WTC11 (cell line): ENCODE data around the gene PANK4. TPM values are rescaled to one million over a fixed set of nuclear protein-coding genes. Genes with fewer than 3 reads are reported as not detected.

ENCODE experiments used
- ATAC-seq: fragments of 200-7000 bp; cut with Tn5 transposase; 2 replicates; pipeline ENCODE4 v1.10.0; 2021; ENCODE audit warnings: mild to moderate bottlenecking, moderate library complexity
- CTCF ChIA-PET: fragments of 300-600 bp; sonication (Branson Sonifier 250); formaldehyde crosslinking; loops from one replicate; lab custom pipeline; 2021; ENCODE audit warnings: antibody characterized with exemption; lab: Charles Lee
- POLR2A ChIA-PET: fragments of 350-600 bp; sonication (Branson Sonifier 250); formaldehyde crosslinking; loops from one replicate; lab custom pipeline; 2021; ENCODE audit warnings: antibody characterized with exemption; lab: Charles Lee
- DNase-seq: peaks from one replicate; pipeline ENCODE4 v3.0.0; 2021; ENCODE audit warnings: low spot score
- H3K27ac Mint-ChIP-seq: 2 replicates; pipeline ENCODE4 v1.8.0; 2021; ENCODE audit warnings: mixed read lengths
- H3K27me3 Mint-ChIP-seq: 2 replicates; pipeline ENCODE4 v1.8.0; 2021; ENCODE audit warnings: low read depth, mild to moderate bottlenecking, moderate library complexity, mixed read lengths
- H3K36me3 Mint-ChIP-seq: 2 replicates; pipeline ENCODE4 v1.8.0; 2021; ENCODE audit warnings: mixed read lengths
- H3K4me1 Mint-ChIP-seq: 2 replicates; pipeline ENCODE4 v1.8.0; 2022; ENCODE audit warnings: mixed read lengths
- H3K4me3 Mint-ChIP-seq: 2 replicates; pipeline ENCODE4 v1.8.0; 2021; ENCODE audit warnings: mild to moderate bottlenecking, moderate library complexity, mixed read lengths
- H3K9me3 Mint-ChIP-seq: 2 replicates; pipeline ENCODE4 v1.8.0; 2021; ENCODE audit warnings: mixed read lengths
- CBFB ChIP-seq: sonication (generic); formaldehyde crosslinking; IDR thresholded peaks from 2 replicates; pipeline ENCODE4 v1.8.1; 2022; ENCODE audit warnings: mild to moderate bottlenecking, low read depth, missing genetic modification reagents
- ESRRA ChIP-seq: sonication (generic); formaldehyde crosslinking; IDR thresholded peaks from 2 replicates; pipeline ENCODE4 v1.8.1; 2022; ENCODE audit warnings: mild to moderate bottlenecking, missing genetic modification reagents, borderline replicate concordance
- ETV6 ChIP-seq: sonication (generic); formaldehyde crosslinking; IDR thresholded peaks from 2 replicates; pipeline ENCODE4 v1.8.1; 2022; ENCODE audit warnings: mild to moderate bottlenecking, missing genetic modification reagents
- FOXJ3 ChIP-seq: sonication (generic); formaldehyde crosslinking; IDR thresholded peaks from 2 replicates; pipeline ENCODE4 v1.9.0; 2021; ENCODE audit warnings: missing genetic modification reagents, mild to moderate bottlenecking, borderline replicate concordance
- FOXK1 ChIP-seq: sonication (generic); formaldehyde crosslinking; IDR thresholded peaks from 2 replicates; pipeline ENCODE4 v1.8.0; 2022; ENCODE audit warnings: mild to moderate bottlenecking, moderate library complexity, missing genetic modification reagents
- GRHL2 ChIP-seq: fragments of 250-450 bp; sonication (Bioruptor Pico); IDR thresholded peaks from 2 replicates; pipeline ENCODE4 v1.8.0; 2022; ENCODE audit warnings: mild to moderate bottlenecking, moderate library complexity; ENCODE audit not compliant: insufficient replicate concordance, severe bottlenecking
- IRF2 ChIP-seq: sonication (generic); formaldehyde crosslinking; IDR thresholded peaks from 2 replicates; pipeline ENCODE4 v1.8.0; 2022; ENCODE audit warnings: low read depth, missing genetic modification reagents, borderline replicate concordance
- MYBL2 ChIP-seq: sonication (generic); formaldehyde crosslinking; IDR thresholded peaks from 2 replicates; pipeline ENCODE4 v1.8.1; 2023; ENCODE audit warnings: mild to moderate bottlenecking, moderate library complexity, missing genetic modification reagents
- NFYB ChIP-seq: sonication (generic); formaldehyde crosslinking; conservative IDR thresholded peaks from 2 replicates; pipeline ENCODE4 v1.8.0; 2022; ENCODE audit warnings: low read depth, missing genetic modification reagents
- NR2C2 ChIP-seq: sonication (generic); formaldehyde crosslinking; IDR thresholded peaks from 2 replicates; pipeline ENCODE4 v1.8.0; 2022; ENCODE audit warnings: mild to moderate bottlenecking, missing genetic modification reagents
- SOX15 ChIP-seq: fragments of 250-450 bp; sonication (Bioruptor Pico); IDR thresholded peaks from 2 replicates; pipeline ENCODE4 v1.9.0; 2021; ENCODE audit warnings: mild to moderate bottlenecking
- ZBTB21 ChIP-seq: sonication (generic); formaldehyde crosslinking; IDR thresholded peaks from 2 replicates; pipeline ENCODE4 v1.8.1; 2023; ENCODE audit warnings: mild to moderate bottlenecking, missing genetic modification reagents, borderline replicate concordance
- ZNF138 ChIP-seq: sonication (generic); formaldehyde crosslinking; conservative IDR thresholded peaks from 2 replicates; pipeline ENCODE4 v1.8.1; 2022; ENCODE audit warnings: mild to moderate bottlenecking, moderate library complexity, missing genetic modification reagents
- ZNF416 ChIP-seq: fragments of 250-450 bp; sonication (Bioruptor Pico); IDR thresholded peaks from 2 replicates; pipeline ENCODE4 v1.9.0; 2021; ENCODE audit warnings: mild to moderate bottlenecking, inconsistent platforms
- ZNF671 ChIP-seq: fragments of 250-450 bp; sonication (Bioruptor Pico); IDR thresholded peaks from 2 replicates; pipeline ENCODE4 v1.8.0; 2021; ENCODE audit warnings: mild to moderate bottlenecking
- total RNA-seq: library from RNA; stranded (reverse); gene quantifications from 3 replicates; pipeline ENCODE4 v1.2.3, GENCODE V29; 2021
- TF ChIP-seq, protein P1 (sequence below): sonication (generic); formaldehyde crosslinking; IDR thresholded peaks from 2 replicates; pipeline ENCODE4 v1.8.1; 2023; ENCODE audit warnings: mild to moderate bottlenecking, missing genetic modification reagents, moderate library complexity
- TF ChIP-seq, protein P2 (sequence below): fragments of 250-450 bp; sonication (Bioruptor Pico); IDR thresholded peaks from 2 replicates; pipeline ENCODE4 v1.9.0; 2021; ENCODE audit warnings: moderate library complexity, mild to moderate bottlenecking, inconsistent platforms, borderline replicate concordance
- TF ChIP-seq, protein P3 (sequence below): fragments of 250-450 bp; sonication (Bioruptor Pico); IDR thresholded peaks from 2 replicates; pipeline ENCODE4 v2.1.2; 2022; ENCODE audit warnings: mild to moderate bottlenecking, moderate library complexity
- TF ChIP-seq, protein P4 (sequence below): sonication (generic); formaldehyde crosslinking; IDR thresholded peaks from 2 replicates; pipeline ENCODE4 v1.8.1; 2023; ENCODE audit warnings: mild to moderate bottlenecking, missing genetic modification reagents
- TF ChIP-seq, protein P5 (sequence below): sonication (generic); formaldehyde crosslinking; IDR thresholded peaks from 2 replicates; pipeline ENCODE4 v1.8.1; 2023; ENCODE audit warnings: mild to moderate bottlenecking, missing genetic modification reagents, moderate library complexity
- TF ChIP-seq, protein P6 (sequence below): sonication (generic); formaldehyde crosslinking; conservative IDR thresholded peaks from 2 replicates; pipeline ENCODE4 v1.8.1; 2023; ENCODE audit warnings: mild to moderate bottlenecking, low read depth, missing genetic modification reagents, moderate library complexity
- TF ChIP-seq, protein P7 (sequence below): sonication (generic); formaldehyde crosslinking; IDR thresholded peaks from 2 replicates; pipeline ENCODE4 v1.8.1; 2023; ENCODE audit warnings: mild to moderate bottlenecking, moderate library complexity, missing genetic modification reagents

Gene PANK4
- total RNA-seq, 1 experiment from 2014 or later, result 52.5 TPM

DNA sequence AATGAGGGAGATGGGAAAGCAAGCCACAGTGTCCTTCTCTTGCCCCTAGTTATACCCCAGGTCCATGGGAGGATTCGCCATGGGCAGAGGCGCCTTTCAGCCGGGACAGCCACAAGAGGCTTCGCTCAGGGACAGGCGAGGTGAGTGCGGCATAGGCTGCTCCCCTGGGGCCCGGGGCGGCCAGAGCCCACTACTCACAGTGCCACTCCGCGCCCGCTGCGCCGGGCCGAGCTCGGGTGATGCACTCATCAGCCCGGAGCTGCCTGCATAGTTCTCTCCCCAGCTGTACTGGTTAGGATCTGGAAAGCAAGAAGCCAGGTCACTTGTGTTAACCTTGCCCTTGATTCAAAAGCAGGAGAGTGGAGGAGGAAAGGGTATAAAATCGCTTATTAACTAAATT, 8.4 kb downstream of the PANK4 start (continued):
- TF ChIP-seq, protein P1, sequence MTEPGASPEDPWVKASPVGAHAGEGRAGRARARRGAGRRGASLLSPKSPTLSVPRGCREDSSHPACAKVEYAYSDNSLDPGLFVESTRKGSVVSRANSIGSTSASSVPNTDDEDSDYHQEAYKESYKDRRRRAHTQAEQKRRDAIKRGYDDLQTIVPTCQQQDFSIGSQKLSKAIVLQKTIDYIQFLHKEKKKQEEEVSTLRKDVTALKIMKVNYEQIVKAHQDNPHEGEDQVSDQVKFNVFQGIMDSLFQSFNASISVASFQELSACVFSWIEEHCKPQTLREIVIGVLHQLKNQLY, result no peak
- TF ChIP-seq, protein P2, sequence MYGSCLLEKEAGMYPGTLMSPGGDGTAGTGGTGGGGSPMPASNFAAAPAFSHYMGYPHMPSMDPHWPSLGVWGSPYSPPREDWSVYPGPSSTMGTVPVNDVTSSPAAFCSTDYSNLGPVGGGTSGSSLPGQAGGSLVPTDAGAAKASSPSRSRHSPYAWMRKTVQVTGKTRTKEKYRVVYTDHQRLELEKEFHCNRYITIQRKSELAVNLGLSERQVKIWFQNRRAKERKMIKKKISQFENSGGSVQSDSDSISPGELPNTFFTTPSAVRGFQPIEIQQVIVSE (CRISPR knock-in tag), result no peak
- no peak for TF ChIP-seq ZNF138
- TF ChIP-seq ZBTB21 (CRISPR knock-in tag), result no peak
- TF ChIP-seq ETV6 (CRISPR knock-in tag), result no peak

DNA sequence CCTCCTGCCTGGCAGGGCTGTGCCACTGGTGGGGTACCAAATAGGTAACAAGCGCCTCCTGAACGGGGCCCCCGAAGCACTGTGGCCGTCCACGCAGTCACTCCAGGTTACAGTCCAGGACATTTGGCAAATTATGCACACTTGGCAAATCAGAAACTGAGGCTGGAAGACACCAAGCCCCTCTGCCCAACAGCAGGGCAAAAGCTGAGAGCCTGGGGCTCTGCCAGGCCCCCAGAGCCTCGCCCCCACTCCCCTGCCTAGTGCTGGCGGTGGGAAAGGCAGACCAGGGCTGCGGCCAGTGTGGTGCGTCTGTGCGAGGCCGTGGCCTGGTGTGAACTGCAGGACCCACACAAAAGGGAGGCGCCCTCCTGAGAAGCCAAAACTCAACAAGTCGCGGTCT, 9.4 kb downstream of the PANK4 start:
- TF ChIP-seq ETV6 (CRISPR knock-in tag) (no peak), SOX15 (no peak)
- TF ChIP-seq, protein P3, sequence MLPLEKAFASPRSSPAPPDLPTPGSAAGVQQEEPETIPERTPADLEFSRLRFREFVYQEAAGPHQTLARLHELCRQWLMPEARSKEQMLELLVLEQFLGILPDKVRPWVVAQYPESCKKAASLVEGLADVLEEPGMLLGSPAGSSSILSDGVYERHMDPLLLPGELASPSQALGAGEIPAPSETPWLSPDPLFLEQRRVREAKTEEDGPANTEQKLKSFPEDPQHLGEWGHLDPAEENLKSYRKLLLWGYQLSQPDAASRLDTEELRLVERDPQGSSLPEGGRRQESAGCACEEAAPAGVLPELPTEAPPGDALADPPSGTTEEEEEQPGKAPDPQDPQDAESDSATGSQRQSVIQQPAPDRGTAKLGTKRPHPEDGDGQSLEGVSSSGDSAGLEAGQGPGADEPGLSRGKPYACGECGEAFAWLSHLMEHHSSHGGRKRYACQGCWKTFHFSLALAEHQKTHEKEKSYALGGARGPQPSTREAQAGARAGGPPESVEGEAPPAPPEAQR, result no peak
- TF ChIP-seq, protein P2 (CRISPR knock-in tag), result no peak
- no peak for ATAC-seq
- CTCF ChIA-PET, result no interaction called here
- Mint-ChIP-seq H3K4me3 (no peak overlapping the region), H3K27me3 (no peaks in the 10 kb centered on the region), H3K4me1 (no peaks in the 10 kb centered on the region), H3K9me3 (no peaks in the 10 kb centered on the region), H3K27ac (no peak overlapping the region), H3K36me3 (peaks cover 24% of the 10 kb centered on the region)
- no peak for DNase-seq
- POLR2A ChIA-PET, result no interaction called here

DNA sequence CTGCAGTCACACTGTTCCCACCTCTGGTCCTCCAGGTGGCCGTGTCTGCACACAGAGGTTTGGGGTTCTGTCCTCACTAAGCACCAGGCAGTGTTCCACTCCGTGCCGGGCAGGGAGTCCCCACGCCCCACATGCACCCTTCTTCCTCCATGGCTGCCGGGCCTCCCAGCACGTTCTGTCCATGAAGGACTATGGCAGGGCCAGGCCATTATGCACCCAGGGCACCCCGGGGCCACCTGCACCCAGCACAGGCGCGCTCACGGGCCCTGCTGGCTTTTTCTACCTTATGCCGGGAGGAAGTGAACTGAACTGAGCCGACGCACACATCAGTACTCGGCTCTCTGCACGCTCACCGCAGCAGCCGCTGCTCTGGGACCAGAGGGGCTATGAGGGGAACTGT, 10.3 kb downstream of the PANK4 start:
- H3K27ac Mint-ChIP-seq, result no peak overlapping the region
- no peaks in the 10 kb centered on the region for H3K27me3 Mint-ChIP-seq
- DNase-seq (no peak), ATAC-seq (no peak)
- H3K4me1 Mint-ChIP-seq, result no peaks in the 10 kb centered on the region
- peaks cover 27% of the 10 kb centered on the region for H3K36me3 Mint-ChIP-seq
- POLR2A ChIA-PET, result no interaction called here
- CTCF ChIA-PET, result no interaction called here
- H3K9me3 Mint-ChIP-seq, result no peaks in the 10 kb centered on the region
- no peak overlapping the region for H3K4me3 Mint-ChIP-seq
- TF ChIP-seq, protein P4, sequence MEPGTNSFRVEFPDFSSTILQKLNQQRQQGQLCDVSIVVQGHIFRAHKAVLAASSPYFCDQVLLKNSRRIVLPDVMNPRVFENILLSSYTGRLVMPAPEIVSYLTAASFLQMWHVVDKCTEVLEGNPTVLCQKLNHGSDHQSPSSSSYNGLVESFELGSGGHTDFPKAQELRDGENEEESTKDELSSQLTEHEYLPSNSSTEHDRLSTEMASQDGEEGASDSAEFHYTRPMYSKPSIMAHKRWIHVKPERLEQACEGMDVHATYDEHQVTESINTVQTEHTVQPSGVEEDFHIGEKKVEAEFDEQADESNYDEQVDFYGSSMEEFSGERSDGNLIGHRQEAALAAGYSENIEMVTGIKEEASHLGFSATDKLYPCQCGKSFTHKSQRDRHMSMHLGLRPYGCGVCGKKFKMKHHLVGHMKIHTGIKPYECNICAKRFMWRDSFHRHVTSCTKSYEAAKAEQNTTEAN (CRISPR knock-in tag), result no peak
- TF ChIP-seq FOXJ3 (no peak), NFYB (CRISPR knock-in tag) (no peak), GRHL2 (CRISPR knock-in tag) (no peak), ZNF671 (CRISPR knock-in tag) (no peak), ESRRA (CRISPR knock-in tag) (no peak), CBFB (CRISPR knock-in tag) (no peak), IRF2 (no peak), MYBL2 (CRISPR knock-in tag) (no peak), ZNF416 (CRISPR knock-in tag) (no peak), NR2C2 (CRISPR knock-in tag) (no peak), FOXK1 (CRISPR knock-in tag) (no peak)
- TF ChIP-seq, protein P5, sequence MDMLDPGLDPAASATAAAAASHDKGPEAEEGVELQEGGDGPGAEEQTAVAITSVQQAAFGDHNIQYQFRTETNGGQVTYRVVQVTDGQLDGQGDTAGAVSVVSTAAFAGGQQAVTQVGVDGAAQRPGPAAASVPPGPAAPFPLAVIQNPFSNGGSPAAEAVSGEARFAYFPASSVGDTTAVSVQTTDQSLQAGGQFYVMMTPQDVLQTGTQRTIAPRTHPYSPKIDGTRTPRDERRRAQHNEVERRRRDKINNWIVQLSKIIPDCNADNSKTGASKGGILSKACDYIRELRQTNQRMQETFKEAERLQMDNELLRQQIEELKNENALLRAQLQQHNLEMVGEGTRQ, result no peak
- TF ChIP-seq, protein P6, sequence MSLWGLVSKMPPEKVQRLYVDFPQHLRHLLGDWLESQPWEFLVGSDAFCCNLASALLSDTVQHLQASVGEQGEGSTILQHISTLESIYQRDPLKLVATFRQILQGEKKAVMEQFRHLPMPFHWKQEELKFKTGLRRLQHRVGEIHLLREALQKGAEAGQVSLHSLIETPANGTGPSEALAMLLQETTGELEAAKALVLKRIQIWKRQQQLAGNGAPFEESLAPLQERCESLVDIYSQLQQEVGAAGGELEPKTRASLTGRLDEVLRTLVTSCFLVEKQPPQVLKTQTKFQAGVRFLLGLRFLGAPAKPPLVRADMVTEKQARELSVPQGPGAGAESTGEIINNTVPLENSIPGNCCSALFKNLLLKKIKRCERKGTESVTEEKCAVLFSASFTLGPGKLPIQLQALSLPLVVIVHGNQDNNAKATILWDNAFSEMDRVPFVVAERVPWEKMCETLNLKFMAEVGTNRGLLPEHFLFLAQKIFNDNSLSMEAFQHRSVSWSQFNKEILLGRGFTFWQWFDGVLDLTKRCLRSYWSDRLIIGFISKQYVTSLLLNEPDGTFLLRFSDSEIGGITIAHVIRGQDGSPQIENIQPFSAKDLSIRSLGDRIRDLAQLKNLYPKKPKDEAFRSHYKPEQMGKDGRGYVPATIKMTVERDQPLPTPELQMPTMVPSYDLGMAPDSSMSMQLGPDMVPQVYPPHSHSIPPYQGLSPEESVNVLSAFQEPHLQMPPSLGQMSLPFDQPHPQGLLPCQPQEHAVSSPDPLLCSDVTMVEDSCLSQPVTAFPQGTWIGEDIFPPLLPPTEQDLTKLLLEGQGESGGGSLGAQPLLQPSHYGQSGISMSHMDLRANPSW (CRISPR knock-in tag), result no peak
- TF ChIP-seq, protein P7, sequence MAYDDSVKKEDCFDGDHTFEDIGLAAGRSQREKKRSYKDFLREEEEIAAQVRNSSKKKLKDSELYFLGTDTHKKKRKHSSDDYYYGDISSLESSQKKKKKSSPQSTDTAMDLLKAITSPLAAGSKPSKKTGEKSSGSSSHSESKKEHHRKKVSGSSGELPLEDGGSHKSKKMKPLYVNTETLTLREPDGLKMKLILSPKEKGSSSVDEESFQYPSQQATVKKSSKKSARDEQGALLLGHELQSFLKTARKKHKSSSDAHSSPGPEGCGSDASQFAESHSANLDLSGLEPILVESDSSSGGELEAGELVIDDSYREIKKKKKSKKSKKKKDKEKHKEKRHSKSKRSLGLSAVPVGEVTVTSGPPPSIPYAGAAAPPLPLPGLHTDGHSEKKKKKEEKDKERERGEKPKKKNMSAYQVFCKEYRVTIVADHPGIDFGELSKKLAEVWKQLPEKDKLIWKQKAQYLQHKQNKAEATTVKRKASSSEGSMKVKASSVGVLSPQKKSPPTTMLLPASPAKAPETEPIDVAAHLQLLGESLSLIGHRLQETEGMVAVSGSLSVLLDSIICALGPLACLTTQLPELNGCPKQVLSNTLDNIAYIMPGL (CRISPR knock-in tag), result no peak
- TF ChIP-seq, protein P3, result no peak
